HepG2 (cell line): ENCODE data around the gene OR11H7. TPM values are rescaled to one million over a fixed set of nuclear protein-coding genes. Genes with fewer than 3 reads are reported as not detected.

ENCODE experiments used
- ATAC-seq: fragments of 200-7000 bp; cut with Tn5 transposase; 3 replicates; pipeline ENCODE4 v1.9.1; 2020; ENCODE audit warnings: mild to moderate bottlenecking, moderate library complexity
- BruUV-seq: library from RNA; stranded (reverse); fragments of 400-500 nt; replicated peaks from 2 replicates; lab custom pipeline; 2021; lab: Mats Ljungman, UMichigan
- CTCF ChIA-PET: fragments of 300-600 bp; formaldehyde crosslinking; extraction: SDS; loops from one replicate; lab custom pipeline; 2021; ENCODE audit warnings: low total read pairs, inconsistent platforms, low intra/inter-chr PET ratio; lab: Yijun Ruan, JAX
- POLR2A ChIA-PET: fragments of 350-600 bp; sonication (Branson Sonifier 250); formaldehyde crosslinking; loops from one replicate; lab custom pipeline; 2020; ENCODE audit warnings: antibody characterized with exemption, inconsistent platforms; lab: Yijun Ruan, JAX
- DNase-seq: peaks from one replicate; pipeline ENCODE4 v3.0.0-alpha.2; 2015; ENCODE audit warnings: low spot score
- FAIRE-seq: peaks from 3 replicates; lab custom pipeline; 2011; peaks lifted over from hg19 to GRCh38; lab: Jason Lieb, UNC
- H2AFZ ChIP-seq: one replicate; pipeline ENCODE4 v1.6.1; 2011; ENCODE audit warnings: low read length, inconsistent platforms
- H3K27ac ChIP-seq: fragments of 300-600 bp; 3 replicates; pipeline ENCODE4 v1.8.0; 2011; ENCODE audit warnings: mixed run types, mild to moderate bottlenecking, mixed read lengths, low read length, inconsistent platforms; ENCODE audit not compliant: insufficient read depth; ENCODE audit errors: extremely low read length
- H3K27me3 ChIP-seq, 2 experiments: fragments of 200-600 bp in 1 of 2; 2 replicates in 1 of 2; 3 replicates in 1 of 2; pipeline versions ENCODE4 v1.6.0 to v1.8.0; 2011; ENCODE audit warnings: low read length in 2 of 2, mild to moderate bottlenecking in 2 of 2, moderate library complexity in 2 of 2, inconsistent platforms in 1 of 2; ENCODE audit not compliant: insufficient read depth in 2 of 2, control insufficient read depth in 1 of 2
- H3K36me3 ChIP-seq, 2 experiments: fragments of 200-600 bp in 1 of 2; replicated peaks in 1 of 2; 2 replicates in 1 of 2; 3 replicates in 1 of 2; pipeline versions ENCODE4 v1.5.1 to v1.8.0; 2011; ENCODE audit warnings: low read length in 2 of 2, inconsistent platforms in 1 of 2; ENCODE audit not compliant: insufficient read depth in 2 of 2, control insufficient read depth in 1 of 2
- H3K4me1 ChIP-seq: 2 replicates; pipeline ENCODE4 v1.5.1; 2012; ENCODE audit warnings: low read length, inconsistent platforms; ENCODE audit not compliant: insufficient read depth
- H3K4me2 ChIP-seq: 2 replicates; pipeline ENCODE4 v1.6.0; 2011; ENCODE audit warnings: low read depth, low read length, inconsistent platforms
- H3K4me3 ChIP-seq, 3 experiments: fragments of 200-600 bp in 1 of 3; sonication (generic), shearing (Covaris generic) in 1 of 3; replicated peaks in 1 of 3; 2 replicates each; pipeline ENCODE4 v1.5.1; 2011 to 2016; ENCODE audit warnings: low read length in 3 of 3, inconsistent platforms in 2 of 3, low read depth in 2 of 3, mild to moderate bottlenecking in 2 of 3, control low read depth in 1 of 3, mixed read lengths in 1 of 3; ENCODE audit not compliant: insufficient read depth in 1 of 3
- H3K79me2 ChIP-seq: one replicate; pipeline ENCODE4 v1.6.1; 2011; ENCODE audit warnings: low read length, inconsistent platforms; ENCODE audit not compliant: insufficient read depth
- H3K9ac ChIP-seq: 2 replicates; pipeline ENCODE4 v1.6.0; 2011; ENCODE audit warnings: mild to moderate bottlenecking, low read depth, low read length, inconsistent platforms; ENCODE audit not compliant: insufficient read depth
- H3K9me3 ChIP-seq: 2 replicates; pipeline ENCODE4 v1.5.1; 2012; ENCODE audit warnings: mild to moderate bottlenecking, low read length
- H4K20me1 ChIP-seq: 2 replicates; pipeline ENCODE4 v1.6.0; 2011; ENCODE audit warnings: inconsistent platforms, mild to moderate bottlenecking, low read length, moderate library complexity; ENCODE audit not compliant: insufficient read depth
- ERF ChIP-seq: IDR thresholded peaks from 2 replicates; pipeline ENCODE4 v1.6.1; 2018; ENCODE audit warnings: missing biosample characterization, missing genetic modification reagents
- MLX ChIP-seq: IDR thresholded peaks from 2 replicates; pipeline ENCODE4 v1.6.1; 2016
- TRAFD1 ChIP-seq: sonication (generic); formaldehyde crosslinking; IDR thresholded peaks from 2 replicates; pipeline ENCODE4 v1.5.1; 2020; ENCODE audit warnings: missing genetic modification reagents, mild to moderate bottlenecking, borderline replicate concordance
- ZNF225 ChIP-seq: sonication (generic); formaldehyde crosslinking; IDR thresholded peaks from 2 replicates; pipeline ENCODE4 v1.4.0; 2020; ENCODE audit warnings: mild to moderate bottlenecking, missing genetic modification reagents
- ZNF232 ChIP-seq: sonication (generic); formaldehyde crosslinking; IDR thresholded peaks from 2 replicates; pipeline ENCODE4 v1.4.0; 2020; ENCODE audit warnings: missing genetic modification reagents, borderline replicate concordance
- ZNF318 ChIP-seq: sonication (generic); formaldehyde crosslinking; IDR thresholded peaks from 2 replicates; pipeline ENCODE4 v1.4.0; 2020; ENCODE audit warnings: mild to moderate bottlenecking, missing genetic modification reagents
- ZNF337 ChIP-seq: sonication (generic); formaldehyde crosslinking; IDR thresholded peaks from 2 replicates; pipeline ENCODE4 v1.5.1; 2020; ENCODE audit warnings: missing genetic modification reagents, low read depth, mild to moderate bottlenecking, borderline replicate concordance
- ZNF441 ChIP-seq: sonication (generic); formaldehyde crosslinking; IDR thresholded peaks from 2 replicates; pipeline ENCODE4 v1.7.0; 2021; ENCODE audit warnings: missing genetic modification reagents, borderline replicate concordance
- ZNF672 ChIP-seq: sonication (generic); formaldehyde crosslinking; IDR thresholded peaks from 2 replicates; pipeline ENCODE4 v1.8.1; 2022; ENCODE audit warnings: missing genetic modification reagents
- WGBS: methylation state at CpG from one replicate; pipeline ENCODE4 v1.1.6; 2017; ENCODE audit warnings: low lambda C conversion rate; 5-methylcytosine and 5-hydroxymethylcytosine counted together
- in situ Hi-C: cut with HindIII; loops from 2 replicates; pipeline ENCODE4 v1.10.0; 2017; ENCODE audit warnings: low pct_unique_long_range_greater_than_20kb; ENCODE audit not compliant: extremely low pct_ligation_motif_present
- intact Hi-C: fragments of 100-400 bp; cut with micrococcal nuclease; formaldehyde crosslinking; loops from one replicate; pipeline ENCODE4 v1.10.0; 2022; ENCODE audit not compliant: unreplicated experiment
- polyA plus RNA-seq, 8 experiments: library from polyadenylated mRNA; depleted of rRNA in 3 of 8; stranded (reverse) in 7 of 8; unstranded in 1 of 8; fragments of >200 nt; fragmentation: Illumina TruSeq in 4 of 8; extraction: Trizol in 4 of 8; gene quantifications; 2 replicates each; pipeline versions ENCODE4 v1.2.1 to v1.2.3, GENCODE V29; 2011 to 2016; ENCODE audit warnings: low read depth in 4 of 8, missing spikeins in 1 of 8, mixed read lengths in 1 of 8; ENCODE audit not compliant: insufficient read depth in 1 of 8
- total RNA-seq, 5 experiments: library from RNA; depleted of rRNA; stranded (reverse); fragments of >200 nt; fragmentation: Illumina TruSeq; extraction: Trizol; gene quantifications; 2 replicates each; pipeline ENCODE4 v1.2.3, GENCODE V29; 2016; ENCODE audit warnings: low read depth in 1 of 5

Gene OR11H7
- total and polyA plus RNA-seq, 2 of the 13 experiments (the other 11 are each of a cell fraction or from before 2014, with no cell fraction given): not detected

- H3K79me2 ChIP-seq: no peaks in the 10 kb centered on the region
- no peak overlapping the region for H3K4me3 ChIP-seq
- H3K27ac ChIP-seq: no peak overlapping the region
- no peak overlapping the region for H2AFZ ChIP-seq
- no peak overlapping the region for H3K9ac ChIP-seq
- TF ChIP-seq MLX (CRISPR knock-in tag): no peak
- TF ChIP-seq ZNF441 (CRISPR knock-in tag): no peak
- TF ChIP-seq ZNF225: no peak
- TF ChIP-seq ZNF672 (CRISPR knock-in tag): no peak
- TF ChIP-seq ZNF232 (CRISPR knock-in tag): no peak
- TF ChIP-seq ZNF337: no peak
- TF ChIP-seq ERF (CRISPR knock-in tag): no peak
- TF ChIP-seq TRAFD1 (CRISPR knock-in tag): no peak
- no peak for TF ChIP-seq ZNF318 (CRISPR knock-in tag)
- intact Hi-C loops (no loop called here), in situ Hi-C loops (no loop called here)
- H4K20me1 ChIP-seq: no peaks in the 10 kb centered on the region
- WGBS: 8% methylated on average over 5 of the region's 5 CpGs
- CTCF ChIA-PET: no interaction called here
- ATAC-seq (no peak), FAIRE-seq (no peak), DNase-seq (no peak)
- H3K36me3 ChIP-seq: no peaks in the 10 kb centered on the region
- POLR2A ChIA-PET: no interaction called here
- BruUV-seq: no TSS peak
- no peaks in the 10 kb centered on the region for H3K9me3 ChIP-seq
- no peak overlapping the region for H3K4me2 ChIP-seq
- H3K27me3 ChIP-seq: no peaks in the 10 kb centered on the region
- H3K4me1 ChIP-seq: no peaks in the 10 kb centered on the region
Measured at GRCh38 chr14:20179218-20179617, 49.6 kb upstream of the OR11H7 start.
